IMR-90 (cell line): ENCODE measurements around the gene NHLH2. TPM values are rescaled to one million over a fixed set of nuclear protein-coding genes. Genes with fewer than 3 reads are reported as not detected.

Experiments used
- ATAC-seq: fragments of 200-7000 bp; cut with Tn5 transposase; 2 replicates; pipeline ENCODE4 v1.9.1; 2020; ENCODE audit warnings: low read depth, mild to moderate bottlenecking, moderate library complexity
- BruUV-seq: library from RNA; stranded (reverse); fragments of 400-500 nt; replicated peaks from 2 replicates; lab custom pipeline; 2021; lab: Mats Ljungman, UMichigan
- CTCF ChIA-PET: fragments of 300-600 bp; formaldehyde crosslinking; extraction: SDS; loops from one replicate; lab custom pipeline; 2021; ENCODE audit warnings: antibody characterized with exemption; lab: Yijun Ruan, JAX
- POLR2A ChIA-PET: fragments of 300-600 bp; sonication (Branson Sonifier 250); formaldehyde crosslinking; loops from one replicate; lab custom pipeline; 2022; ENCODE audit warnings: antibody characterized with exemption; ENCODE audit not compliant: unreplicated experiment; lab: Charles Lee
- DNase-seq: peaks from one replicate; pipeline ENCODE4 v3.0.0; 2013
- H2AFZ ChIP-seq: replicated peaks from 2 replicates; pipeline ENCODE3; 2013; ENCODE audit warnings: low read length, mild to moderate bottlenecking; ENCODE audit not compliant: poor library complexity
- H2AK5ac ChIP-seq: 2 replicates; pipeline ENCODE4 v1.6.1; 2013; ENCODE audit warnings: low read depth, low read length, inconsistent platforms
- H2AK9ac ChIP-seq: replicated peaks from 2 replicates; pipeline ENCODE3; 2013; ENCODE audit warnings: mild to moderate bottlenecking, low read depth, low read length, moderate library complexity; ENCODE audit not compliant: poor library complexity
- H2BK120ac ChIP-seq: 2 replicates; pipeline ENCODE4 v1.6.1; 2013; ENCODE audit warnings: low read depth, low read length, inconsistent platforms
- H2BK15ac ChIP-seq: 3 replicates; pipeline ENCODE4 v1.6.1; 2013; ENCODE audit warnings: low read depth, low read length, inconsistent platforms
- H2BK20ac ChIP-seq: 2 replicates; pipeline ENCODE4 v1.6.1; 2013; ENCODE audit warnings: low read depth, mild to moderate bottlenecking, inconsistent platforms, low read length, moderate library complexity
- H2BK5ac ChIP-seq: 2 replicates; pipeline ENCODE4 v1.6.1; 2013; ENCODE audit warnings: mild to moderate bottlenecking, low read depth, low read length, inconsistent platforms; ENCODE audit not compliant: poor library complexity, severe bottlenecking
- H3K14ac ChIP-seq: replicated peaks from 2 replicates; pipeline ENCODE4 v1.6.1; 2013; ENCODE audit warnings: low read depth, low read length, inconsistent platforms
- H3K18ac ChIP-seq: 2 replicates; pipeline ENCODE4 v1.6.1; 2013; ENCODE audit warnings: low read depth, low read length, control low read depth
- H3K23ac ChIP-seq: 2 replicates; pipeline ENCODE4 v1.6.1; 2013; ENCODE audit warnings: low read depth, low read length, inconsistent platforms
- H3K27ac ChIP-seq: 2 replicates; pipeline ENCODE4 v1.5.1; 2013; ENCODE audit warnings: mild to moderate bottlenecking, control low read depth, low read length; ENCODE audit not compliant: insufficient read depth
- H3K27me3 ChIP-seq: 2 replicates; pipeline ENCODE4 v1.6.1; 2013; ENCODE audit warnings: low read length; ENCODE audit not compliant: control insufficient read depth, insufficient read depth
- H3K36me3 ChIP-seq: 2 replicates; pipeline ENCODE4 v1.6.1; 2013; ENCODE audit warnings: low read length, mixed read lengths; ENCODE audit not compliant: control insufficient read depth, insufficient read depth
- H3K4ac ChIP-seq: 2 replicates; pipeline ENCODE4 v1.6.1; 2013; ENCODE audit warnings: low read depth, low read length, inconsistent platforms
- H3K4me1 ChIP-seq: 2 replicates; pipeline ENCODE4 v1.6.1; 2013; ENCODE audit warnings: low read length, mixed read lengths; ENCODE audit not compliant: control insufficient read depth, insufficient read depth
- H3K4me2 ChIP-seq: 2 replicates; pipeline ENCODE4 v1.6.1; 2013; ENCODE audit warnings: low read depth, mild to moderate bottlenecking, control low read depth, low read length, moderate library complexity
- H3K4me3 ChIP-seq: 2 replicates; pipeline ENCODE4 v1.5.1; 2013; ENCODE audit warnings: low read depth, mild to moderate bottlenecking, control low read depth, low read length, moderate library complexity; ENCODE audit not compliant: insufficient read depth
- H3K56ac ChIP-seq: 2 replicates; pipeline ENCODE4 v1.6.1; 2013; ENCODE audit warnings: low read length, inconsistent platforms; ENCODE audit not compliant: insufficient read depth; ENCODE audit errors: extremely low read depth
- H3K79me1 ChIP-seq, 2 experiments: 2 replicates each; pipeline ENCODE4 v1.6.1; 2013; ENCODE audit warnings: low read length in 2 of 2, inconsistent platforms in 1 of 2, low read depth in 1 of 2
- H3K9ac ChIP-seq: 2 replicates; pipeline ENCODE4 v1.6.1; 2013; ENCODE audit warnings: low read depth, low read length, control low read depth
- H3K9me1 ChIP-seq: 2 replicates; pipeline ENCODE4 v1.6.1; 2013; ENCODE audit warnings: low read length, inconsistent platforms; ENCODE audit not compliant: insufficient read depth
- H3K9me3 ChIP-seq: 2 replicates; pipeline ENCODE4 v1.6.1; 2013; ENCODE audit warnings: low read length; ENCODE audit not compliant: control insufficient read depth, insufficient read depth
- H4K20me1 ChIP-seq: 2 replicates; pipeline ENCODE4 v1.6.1; 2013; ENCODE audit warnings: low read length, inconsistent platforms; ENCODE audit not compliant: insufficient read depth
- H4K5ac ChIP-seq: 2 replicates; pipeline ENCODE4 v1.6.1; 2013; ENCODE audit warnings: mild to moderate bottlenecking, low read depth, low read length, control low read depth
- H4K8ac ChIP-seq, 2 experiments: 2 replicates each; pipeline ENCODE4 v1.6.1; 2013; ENCODE audit warnings: low read depth in 2 of 2, low read length in 2 of 2, control low read depth in 1 of 2, inconsistent platforms in 1 of 2
- H4K91ac ChIP-seq: 2 replicates; pipeline ENCODE4 v1.6.1; 2013; ENCODE audit warnings: low read depth, low read length, inconsistent platforms; ENCODE audit not compliant: insufficient read depth
- BHLHE40 ChIP-seq: fragments of 150-350 bp; IDR thresholded peaks from 2 replicates; pipeline ENCODE4 v1.6.1; 2016; ENCODE audit warnings: mild to moderate bottlenecking, low read depth, low read length
- CEBPB ChIP-seq: IDR thresholded peaks from 2 replicates; pipeline ENCODE4 v1.6.1; 2012; ENCODE audit warnings: low read depth, low read length, improper control_type of control experiment
- CHD1 ChIP-seq: IDR thresholded peaks from 2 replicates; pipeline ENCODE4 v1.6.1; 2012; ENCODE audit warnings: low read depth, low read length, improper control_type of control experiment
- FOS ChIP-seq: fragments of 150-350 bp; IDR thresholded peaks from 2 replicates; pipeline ENCODE4 v1.6.1; 2016; ENCODE audit warnings: low read depth, low read length
- MAFK ChIP-seq: IDR thresholded peaks from 2 replicates; pipeline ENCODE4 v1.6.1; 2012; ENCODE audit warnings: low read depth, low read length, improper control_type of control experiment
- MAZ ChIP-seq: IDR thresholded peaks from 2 replicates; pipeline ENCODE4 v1.6.1; 2012; ENCODE audit warnings: low read depth, mild to moderate bottlenecking, low read length, improper control_type of control experiment, moderate library complexity, borderline replicate concordance
- MXI1 ChIP-seq: IDR thresholded peaks from 2 replicates; pipeline ENCODE4 v1.6.1; 2012; ENCODE audit warnings: low read depth, mild to moderate bottlenecking, low read length, moderate library complexity, borderline replicate concordance
- NFE2L2 ChIP-seq: fragments of 150-350 bp; IDR thresholded peaks from 2 replicates; pipeline ENCODE4 v1.6.1; 2016; ENCODE audit warnings: low read depth, mild to moderate bottlenecking, low read length
- POLR2A ChIP-seq: IDR thresholded peaks from 2 replicates; pipeline ENCODE4 v1.6.1; 2012; ENCODE audit warnings: mild to moderate bottlenecking, low read depth, low read length
- RAD21 ChIP-seq: IDR thresholded peaks from 2 replicates; pipeline ENCODE4 v1.6.1; 2012; ENCODE audit warnings: low read length, improper control_type of control experiment
- RCOR1 ChIP-seq: IDR thresholded peaks from 2 replicates; pipeline ENCODE4 v1.6.1; 2012; ENCODE audit warnings: mild to moderate bottlenecking, low read length, improper control_type of control experiment; ENCODE audit not compliant: insufficient replicate concordance
- RFX5 ChIP-seq: IDR thresholded peaks from 2 replicates; pipeline ENCODE4 v1.8.0; 2012; ENCODE audit warnings: low read depth, mild to moderate bottlenecking, low read length, moderate library complexity
- SMC3 ChIP-seq: fragments of 150-350 bp; IDR thresholded peaks from 2 replicates; pipeline ENCODE4 v1.6.1; 2016; ENCODE audit warnings: low read depth, mild to moderate bottlenecking, antibody characterized with exemption, low read length, moderate library complexity
- dilution Hi-C: fragments of 300-500 bp; cut with HindIII; formaldehyde crosslinking; loops from one replicate; pipeline ENCODE4 v1.14.3; 2018; ENCODE audit warnings: low sequenced_read_pairs; ENCODE audit not compliant: unreplicated experiment
- in situ Hi-C: fragments of 300-500 bp; cut with MboI; formaldehyde crosslinking; loops from 3 replicates; pipeline ENCODE4 v1.14.3; 2019; ENCODE audit warnings: low sequenced_read_pairs, inconsistent platforms, mixed read lengths
- intact Hi-C: fragments of 100-400 bp; cut with micrococcal nuclease; formaldehyde crosslinking; loops from 2 replicates; pipeline ENCODE4 v1.10.0; 2022
- polyA plus RNA-seq, 3 experiments: library from polyadenylated mRNA; depleted of rRNA; stranded (reverse); fragments of >200 nt; gene quantifications; 2 replicates each; pipeline ENCODE4 v1.2.3, GENCODE V29; 2012; ENCODE audit warnings: low replicate concordance in 1 of 3
- total RNA-seq: library from RNA; depleted of rRNA; stranded (reverse); fragments of >200 nt; gene quantifications from 2 replicates; pipeline ENCODE4 v1.2.3, GENCODE V29; 2012
- TF ChIP-seq, protein P1 (sequence below): conservative IDR thresholded peaks from 2 replicates; pipeline ENCODE4 v1.5.1; 2012; ENCODE audit warnings: mild to moderate bottlenecking, low read depth, low read length, improper control_type of control experiment
- TF ChIP-seq, protein P2 (sequence below): fragments of 150-350 bp; IDR thresholded peaks from 2 replicates; pipeline ENCODE4 v1.6.1; 2016; ENCODE audit warnings: low read depth, mild to moderate bottlenecking, low read length, moderate library complexity, borderline replicate concordance
- TF ChIP-seq, protein P3 (sequence below): fragments of 150-350 bp; IDR thresholded peaks from 2 replicates; pipeline ENCODE4 v1.6.1; 2017; ENCODE audit warnings: mild to moderate bottlenecking, antibody characterized with exemption, low read length, low read depth

Gene NHLH2
- total and polyA plus RNA-seq, 2 of the 4 experiments (the other 2 are of a cell fraction), result not detected

DNA sequence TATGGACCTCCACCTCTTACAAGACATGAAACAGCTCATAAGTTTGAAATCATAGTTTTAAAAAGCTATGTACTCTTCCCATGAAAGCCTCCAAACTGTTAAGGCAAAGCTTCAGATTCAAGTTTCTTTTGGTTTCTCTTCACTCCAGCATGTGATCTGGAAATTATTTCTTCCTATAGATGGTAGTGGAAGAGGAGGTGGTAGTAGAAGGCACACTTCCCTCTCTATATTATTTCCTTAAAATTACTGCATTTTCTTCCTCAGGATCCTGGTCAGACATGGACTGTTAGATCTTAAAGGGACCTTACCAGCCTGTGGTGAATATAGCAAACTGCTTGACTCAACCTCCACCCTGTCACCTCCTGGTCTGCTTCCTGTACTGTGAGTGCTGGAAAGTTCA lies 31.9 kb downstream of the NHLH2 start:
- H3K4me1 ChIP-seq, result no peaks in the 10 kb centered on the region
- POLR2A ChIA-PET, result no interaction called here
- in situ Hi-C loops (loop anchor here (10.0 kb wide), 2 partner anchors 176 to 686 kb away; no protein-coding TSS in a partner anchor), dilution Hi-C loops (no loop called here), intact Hi-C loops (loop anchor here (5.0 kb wide), 1 partner anchor 43 kb away; no protein-coding TSS in a partner anchor)
- no peak overlapping the region for H3K56ac ChIP-seq
- no peak overlapping the region for H3K23ac ChIP-seq
- H3K36me3 ChIP-seq, result no peaks in the 10 kb centered on the region
- no peak overlapping the region for H2BK5ac ChIP-seq
- DNase-seq (no peak), ATAC-seq (no peak)
- H4K5ac ChIP-seq, result no peak overlapping the region
- no peak overlapping the region for H3K4ac ChIP-seq
- no peak for TF ChIP-seq RFX5
- no peak for TF ChIP-seq CHD1
- no peak for TF ChIP-seq FOS
- TF ChIP-seq, protein P1, sequence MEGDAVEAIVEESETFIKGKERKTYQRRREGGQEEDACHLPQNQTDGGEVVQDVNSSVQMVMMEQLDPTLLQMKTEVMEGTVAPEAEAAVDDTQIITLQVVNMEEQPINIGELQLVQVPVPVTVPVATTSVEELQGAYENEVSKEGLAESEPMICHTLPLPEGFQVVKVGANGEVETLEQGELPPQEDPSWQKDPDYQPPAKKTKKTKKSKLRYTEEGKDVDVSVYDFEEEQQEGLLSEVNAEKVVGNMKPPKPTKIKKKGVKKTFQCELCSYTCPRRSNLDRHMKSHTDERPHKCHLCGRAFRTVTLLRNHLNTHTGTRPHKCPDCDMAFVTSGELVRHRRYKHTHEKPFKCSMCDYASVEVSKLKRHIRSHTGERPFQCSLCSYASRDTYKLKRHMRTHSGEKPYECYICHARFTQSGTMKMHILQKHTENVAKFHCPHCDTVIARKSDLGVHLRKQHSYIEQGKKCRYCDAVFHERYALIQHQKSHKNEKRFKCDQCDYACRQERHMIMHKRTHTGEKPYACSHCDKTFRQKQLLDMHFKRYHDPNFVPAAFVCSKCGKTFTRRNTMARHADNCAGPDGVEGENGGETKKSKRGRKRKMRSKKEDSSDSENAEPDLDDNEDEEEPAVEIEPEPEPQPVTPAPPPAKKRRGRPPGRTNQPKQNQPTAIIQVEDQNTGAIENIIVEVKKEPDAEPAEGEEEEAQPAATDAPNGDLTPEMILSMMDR, result no peak
- TF ChIP-seq CEBPB, result no peak
- no peak for TF ChIP-seq SMC3
- no peak for TF ChIP-seq RCOR1
- TF ChIP-seq MAFK, result no peak
- no peak for TF ChIP-seq MAZ
- TF ChIP-seq, protein P2, sequence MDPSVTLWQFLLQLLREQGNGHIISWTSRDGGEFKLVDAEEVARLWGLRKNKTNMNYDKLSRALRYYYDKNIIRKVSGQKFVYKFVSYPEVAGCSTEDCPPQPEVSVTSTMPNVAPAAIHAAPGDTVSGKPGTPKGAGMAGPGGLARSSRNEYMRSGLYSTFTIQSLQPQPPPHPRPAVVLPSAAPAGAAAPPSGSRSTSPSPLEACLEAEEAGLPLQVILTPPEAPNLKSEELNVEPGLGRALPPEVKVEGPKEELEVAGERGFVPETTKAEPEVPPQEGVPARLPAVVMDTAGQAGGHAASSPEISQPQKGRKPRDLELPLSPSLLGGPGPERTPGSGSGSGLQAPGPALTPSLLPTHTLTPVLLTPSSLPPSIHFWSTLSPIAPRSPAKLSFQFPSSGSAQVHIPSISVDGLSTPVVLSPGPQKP, result no peak
- TF ChIP-seq, protein P3, sequence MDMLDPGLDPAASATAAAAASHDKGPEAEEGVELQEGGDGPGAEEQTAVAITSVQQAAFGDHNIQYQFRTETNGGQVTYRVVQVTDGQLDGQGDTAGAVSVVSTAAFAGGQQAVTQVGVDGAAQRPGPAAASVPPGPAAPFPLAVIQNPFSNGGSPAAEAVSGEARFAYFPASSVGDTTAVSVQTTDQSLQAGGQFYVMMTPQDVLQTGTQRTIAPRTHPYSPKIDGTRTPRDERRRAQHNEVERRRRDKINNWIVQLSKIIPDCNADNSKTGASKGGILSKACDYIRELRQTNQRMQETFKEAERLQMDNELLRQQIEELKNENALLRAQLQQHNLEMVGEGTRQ, result no peak
- no peak for TF ChIP-seq NFE2L2
- TF ChIP-seq MXI1, result no peak
- TF ChIP-seq RAD21, result no peak
- no peak for TF ChIP-seq POLR2A
- TF ChIP-seq BHLHE40, result no peak
- H4K20me1 ChIP-seq, result no peaks in the 10 kb centered on the region
- H4K91ac ChIP-seq, result no peak overlapping the region
- no peak overlapping the region for H3K14ac ChIP-seq
- no peaks in the 10 kb centered on the region for H3K9me1 ChIP-seq
- H3K9me3 ChIP-seq, result no peaks in the 10 kb centered on the region
- H3K27me3 ChIP-seq, result peaks cover 4% of the 10 kb centered on the region
- no peaks in the 10 kb centered on the region for H3K79me1 ChIP-seq
- no peak overlapping the region for H2BK20ac ChIP-seq
- no peak overlapping the region for H2BK120ac ChIP-seq
- H2BK15ac ChIP-seq, result no peak overlapping the region
- H3K9ac ChIP-seq, result no peak overlapping the region
- H2AFZ ChIP-seq, result no peak overlapping the region
- BruUV-seq, result no TSS peak
- H4K8ac ChIP-seq, result no peak overlapping the region
- no peak overlapping the region for H2AK5ac ChIP-seq
- H2AK9ac ChIP-seq, result no peak overlapping the region
- no peak overlapping the region for H3K27ac ChIP-seq
- no peak overlapping the region for H3K4me3 ChIP-seq
- H3K4me2 ChIP-seq, result no peak overlapping the region
- CTCF ChIA-PET, result interaction anchor here (0.6 kb wide), 1 partner anchor 226 kb away, joined by 4 read pairs; no protein-coding TSS in a partner anchor
- H3K18ac ChIP-seq, result no peak overlapping the region
